Smooth muscle cell (in vitro differentiated cells): ENCODE measurements around the gene CTSS. TPM values are rescaled to one million over a fixed set of nuclear protein-coding genes. Genes with fewer than 3 reads are reported as not detected.

Experiments
- DNase-seq: peaks from one replicate; lab custom pipeline; 2025; ENCODE audit not compliant: unreplicated experiment; lab: John Stamatoyannopoulos, UW
- H2AFZ ChIP-seq: fragments of 200-600 bp; sonication (generic); 2 replicates; pipeline ENCODE4 v1.6.0; 2016; ENCODE audit warnings: antibody characterized with exemption, low read depth, mild to moderate bottlenecking
- H3F3A ChIP-seq: fragments of 200-600 bp; sonication (generic); 2 replicates; pipeline ENCODE4 v1.6.0; 2017; ENCODE audit warnings: antibody characterized with exemption, low read depth
- H3K27ac ChIP-seq: fragments of 200-600 bp; sonication (generic); 2 replicates; pipeline ENCODE4 v1.5.1; 2016; ENCODE audit warnings: low read depth, mild to moderate bottlenecking
- H3K27me3 ChIP-seq: fragments of 200-600 bp; sonication (generic); 2 replicates; pipeline ENCODE4 v1.6.1; 2016; ENCODE audit warnings: low read depth, mild to moderate bottlenecking
- H3K36me3 ChIP-seq: fragments of 200-600 bp; sonication (generic); 2 replicates; pipeline ENCODE4 v1.5.1; 2016; ENCODE audit warnings: low read depth
- H3K4me1 ChIP-seq: fragments of 200-600 bp; sonication (generic); 2 replicates; pipeline ENCODE4 v1.5.1; 2016; ENCODE audit warnings: low read depth
- H3K4me2 ChIP-seq: fragments of 200-600 bp; sonication (generic); 2 replicates; pipeline ENCODE4 v1.6.0; 2016; ENCODE audit warnings: mild to moderate bottlenecking
- H3K4me3 ChIP-seq: fragments of 200-600 bp; sonication (generic); 2 replicates; pipeline ENCODE4 v1.5.1; 2016; ENCODE audit warnings: mild to moderate bottlenecking
- H3K79me2 ChIP-seq: fragments of 200-600 bp; sonication (generic); 2 replicates; pipeline ENCODE4 v1.6.0; 2016; ENCODE audit warnings: low read depth, mild to moderate bottlenecking
- H3K9ac ChIP-seq: fragments of 200-600 bp; sonication (generic); 2 replicates; pipeline ENCODE4 v1.6.0; 2016; ENCODE audit warnings: low read depth
- H3K9me3 ChIP-seq: fragments of 200-600 bp; sonication (generic); replicated peaks from 2 replicates; pipeline ENCODE4 v1.5.1; 2016; ENCODE audit warnings: low read depth
- H4K20me1 ChIP-seq: fragments of 200-600 bp; sonication (generic); 2 replicates; pipeline ENCODE4 v1.6.0; 2016; ENCODE audit warnings: low read depth
- CTCF ChIP-seq: fragments of 200-600 bp; sonication (generic); IDR thresholded peaks from 2 replicates; pipeline ENCODE4 v1.5.1; 2017; ENCODE audit warnings: borderline replicate concordance, mild to moderate bottlenecking, antibody characterized with exemption; ENCODE audit not compliant: insufficient read depth, poor library complexity, severe bottlenecking
- WGBS: methylation state at CpG from one replicate; pipeline ENCODE4 v1.1.7; 2016; ENCODE audit warnings: low lambda C conversion rate; 5-methylcytosine and 5-hydroxymethylcytosine counted together
- polyA plus RNA-seq: library from polyadenylated mRNA; unstranded; fragments of >200 nt; fragmentation: Nextera tagmentation; extraction: Ambion mirVana; gene quantifications from 2 replicates; pipeline ENCODE4 v1.2.1, GENCODE V29; 2016
- total RNA-seq: library from RNA; depleted of rRNA; stranded (reverse); fragments of >200 nt; gene quantifications from 2 replicates; pipeline ENCODE4 v1.2.3, GENCODE V29; 2014

The CTSS gene
- total and polyA plus RNA-seq, 2 experiments from 2014 or later = 1.4 to 2.8 TPM

GRCh38 chr1:150696162-150696561, 69.4 kb downstream of the CTSS start:
- Histone ChIP-seq H4K20me1 (no peaks in the 10 kb centered on the region), H3K9ac (peak overlapping the region; percentile 82), H3K27me3 (no peaks in the 10 kb centered on the region), H2AFZ (no peak overlapping the region), H3K79me2 (peaks cover 17% of the 10 kb centered on the region), H3K4me1 (peaks cover 9% of the 10 kb centered on the region), H3K27ac (peak overlapping the region; percentile 73), H3K36me3 (peaks cover 14% of the 10 kb centered on the region), H3K4me3 (peak overlapping the region; percentile 98), H3F3A (no peaks in the 10 kb centered on the region), H3K9me3 (no peaks in the 10 kb centered on the region), H3K4me2 (peak overlapping the region; percentile 97)
- DNase-seq = no peak
- 63% methylated on average over 1 of the region's 1 CpG for WGBS
- no peak for TF ChIP-seq CTCF

- H3K36me3 ChIP-seq = peaks cover 14% of the 10 kb centered on the region
- DNase-seq = no peak
- H3K79me2 ChIP-seq = peaks cover 17% of the 10 kb centered on the region
- H4K20me1 ChIP-seq = peaks cover 4% of the 10 kb centered on the region
- H3K27ac ChIP-seq = peak overlapping the region; percentile 73
- no peak for TF ChIP-seq CTCF
- peaks cover 9% of the 10 kb centered on the region for H3K4me1 ChIP-seq
- 78% methylated on average over 4 of the region's 4 CpGs for WGBS
- H3F3A ChIP-seq = no peaks in the 10 kb centered on the region
- no peak overlapping the region for H3K9ac ChIP-seq
- no peaks in the 10 kb centered on the region for H3K9me3 ChIP-seq
- peak overlapping the region; percentile 98 for H3K4me3 ChIP-seq
- H3K27me3 ChIP-seq = no peaks in the 10 kb centered on the region
- no peak overlapping the region for H2AFZ ChIP-seq
- H3K4me2 ChIP-seq = peak overlapping the region; percentile 97
Observed at GRCh38 chr1:150695561-150695960, 70.0 kb downstream of the CTSS start.

- Histone ChIP-seq H3K9ac (no peak overlapping the region), H4K20me1 (peaks cover 6% of the 10 kb centered on the region), H3F3A (no peaks in the 10 kb centered on the region), H3K36me3 (peaks cover 19% of the 10 kb centered on the region), H3K9me3 (no peaks in the 10 kb centered on the region), H3K27me3 (no peaks in the 10 kb centered on the region), H3K4me3 (no peak overlapping the region), H3K4me2 (no peak overlapping the region), H3K79me2 (peaks cover 17% of the 10 kb centered on the region), H2AFZ (no peak overlapping the region), H3K27ac (no peak overlapping the region), H3K4me1 (peaks cover 9% of the 10 kb centered on the region)
- WGBS = 95% methylated on average over 3 of the region's 3 CpGs
- no peak for DNase-seq
- no peak for TF ChIP-seq CTCF
Observed at GRCh38 chr1:150692720-150693119, 72.9 kb downstream of the CTSS start.

GRCh38 chr1:150688763-150689162, 76.8 kb downstream of the CTSS start:
- peaks cover 6% of the 10 kb centered on the region for H4K20me1 ChIP-seq
- H3K4me3 ChIP-seq = no peak overlapping the region
- no peak overlapping the region for H3K9ac ChIP-seq
- no peak for TF ChIP-seq CTCF
- H3F3A ChIP-seq = no peaks in the 10 kb centered on the region
- H3K36me3 ChIP-seq = peaks cover 19% of the 10 kb centered on the region
- H3K27me3 ChIP-seq = no peaks in the 10 kb centered on the region
- no peak overlapping the region for H3K27ac ChIP-seq
- WGBS = 100% methylated on average over 1 of the region's 1 CpG
- no peaks in the 10 kb centered on the region for H3K9me3 ChIP-seq
- DNase-seq = no peak
- H3K4me1 ChIP-seq = no peaks in the 10 kb centered on the region
- H2AFZ ChIP-seq = no peak overlapping the region
- no peak overlapping the region for H3K4me2 ChIP-seq
- H3K79me2 ChIP-seq = peaks cover 3% of the 10 kb centered on the region
